Measurements from ENCODE around the gene ARHGAP24. TPM values are rescaled to one million over a fixed set of nuclear protein-coding genes. Genes with fewer than 3 reads are reported as not detected.

The ARHGAP24 gene
- total RNA-seq, 2 donors from 2014 or later = 4.2 to 5.2 TPM

DNA sequence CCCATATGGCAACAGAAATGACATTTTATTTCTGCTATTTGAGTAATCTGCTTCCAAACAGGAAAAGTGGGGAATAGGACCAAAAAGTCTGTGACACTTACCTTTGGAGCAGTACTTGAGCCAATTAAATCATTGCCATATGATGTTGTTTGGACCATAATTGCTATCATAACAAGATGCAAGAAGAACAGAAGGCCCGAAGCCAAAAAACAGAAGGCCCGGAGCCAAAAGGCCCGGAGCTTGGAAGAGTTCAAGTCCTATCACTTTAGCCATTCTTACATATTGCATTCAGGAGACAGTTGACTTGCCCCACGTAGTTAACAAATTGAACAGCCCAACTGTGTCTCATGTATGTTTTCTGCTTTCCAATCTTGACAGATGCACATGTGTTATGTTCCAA is 285.6 kb downstream of the ARHGAP24 start:
- Histone ChIP-seq H3K9me3 (no peaks in the 10 kb centered on the region), H3K27ac (no peak overlapping the region)
- DNase-seq = no peak

DNA sequence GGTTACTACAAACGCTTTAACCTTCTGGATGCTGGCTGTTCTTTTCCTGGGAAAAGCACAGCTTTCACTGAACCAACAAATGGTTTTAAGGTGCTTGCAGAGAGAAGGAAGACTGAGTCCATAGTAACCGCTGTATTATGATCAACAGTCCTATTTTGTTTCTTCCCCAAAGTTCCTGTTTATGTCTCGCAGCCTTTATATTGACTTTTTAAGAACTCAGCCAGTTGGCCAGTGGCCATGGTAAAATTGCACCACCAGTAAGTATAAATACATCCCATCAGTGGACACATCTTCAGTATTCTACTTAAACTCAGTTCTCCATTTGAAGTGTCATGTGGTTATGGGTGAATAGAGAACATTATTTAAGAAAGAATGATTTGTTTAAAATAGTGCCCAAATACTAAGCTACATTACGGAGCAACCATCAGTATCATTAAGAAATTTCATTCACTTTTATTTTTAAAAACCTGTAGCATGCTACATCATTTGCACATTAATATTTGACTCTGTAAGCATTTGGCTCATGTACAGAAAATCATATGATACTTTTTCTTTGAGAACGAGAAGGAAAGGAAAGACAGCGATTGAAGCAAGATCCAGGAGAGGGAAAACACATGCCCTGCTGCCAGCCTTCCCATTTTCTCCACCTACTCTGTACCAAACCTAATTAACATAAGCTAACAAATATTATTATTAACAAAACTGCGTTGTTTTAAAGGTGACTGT is 287.0 kb downstream of the ARHGAP24 start:
- H3K27ac ChIP-seq = peak overlapping the region; percentile 41
- no peak overlapping the region for H3K9ac ChIP-seq (ENCODE audit: low read depth in 2 of 2, low read length in 2 of 2)
- no peaks in the 10 kb centered on the region for H3K27me3 ChIP-seq
- intact Hi-C loops (cut with DNase I) = no loop called here
- H3K9me3 ChIP-seq = no peaks in the 10 kb centered on the region
- no peaks in the 10 kb centered on the region for H3K36me3 ChIP-seq
- DNase-seq = peak; percentile 30
- H3K4me3 ChIP-seq = no peak overlapping the region
- TF ChIP-seq, protein P1, sequence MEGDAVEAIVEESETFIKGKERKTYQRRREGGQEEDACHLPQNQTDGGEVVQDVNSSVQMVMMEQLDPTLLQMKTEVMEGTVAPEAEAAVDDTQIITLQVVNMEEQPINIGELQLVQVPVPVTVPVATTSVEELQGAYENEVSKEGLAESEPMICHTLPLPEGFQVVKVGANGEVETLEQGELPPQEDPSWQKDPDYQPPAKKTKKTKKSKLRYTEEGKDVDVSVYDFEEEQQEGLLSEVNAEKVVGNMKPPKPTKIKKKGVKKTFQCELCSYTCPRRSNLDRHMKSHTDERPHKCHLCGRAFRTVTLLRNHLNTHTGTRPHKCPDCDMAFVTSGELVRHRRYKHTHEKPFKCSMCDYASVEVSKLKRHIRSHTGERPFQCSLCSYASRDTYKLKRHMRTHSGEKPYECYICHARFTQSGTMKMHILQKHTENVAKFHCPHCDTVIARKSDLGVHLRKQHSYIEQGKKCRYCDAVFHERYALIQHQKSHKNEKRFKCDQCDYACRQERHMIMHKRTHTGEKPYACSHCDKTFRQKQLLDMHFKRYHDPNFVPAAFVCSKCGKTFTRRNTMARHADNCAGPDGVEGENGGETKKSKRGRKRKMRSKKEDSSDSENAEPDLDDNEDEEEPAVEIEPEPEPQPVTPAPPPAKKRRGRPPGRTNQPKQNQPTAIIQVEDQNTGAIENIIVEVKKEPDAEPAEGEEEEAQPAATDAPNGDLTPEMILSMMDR (IDR thresholded peaks at IDR 0.05) = no peak
- H3K4me1 ChIP-seq = no peaks in the 10 kb centered on the region

More for the DNA sequence above, 285.6 kb downstream of the ARHGAP24 start:
- no peaks in the 10 kb centered on the region for H3K4me1 ChIP-seq
- no peaks in the 10 kb centered on the region for H3K36me3 ChIP-seq
- no peak overlapping the region for H3K4me3 ChIP-seq
- H3K9ac ChIP-seq (ENCODE audit: low read depth in 2 of 2, low read length in 2 of 2) = no peak overlapping the region
- H3K27me3 ChIP-seq = no peaks in the 10 kb centered on the region
- intact Hi-C loops (cut with DNase I) = no loop called here
- TF ChIP-seq, protein P1 (IDR thresholded peaks at IDR 0.05) = no peak

- intact Hi-C loops (cut with DNase I) = no loop called here
- no peak overlapping the region for H3K9ac ChIP-seq (ENCODE audit: low read depth in 2 of 2, low read length in 2 of 2)
These were observed 287.6 kb downstream of the ARHGAP24 start for GRCh38 chr4:85762529-85762871.

GRCh38 chr4:85763202-85763601 is 288.3 kb downstream of the ARHGAP24 start:
- Histone ChIP-seq H3K4me1 (no peaks in the 10 kb centered on the region), H3K27ac (peak overlapping the region; percentile 41), H3K9me3 (no peaks in the 10 kb centered on the region), H3K36me3 (no peaks in the 10 kb centered on the region), H3K9ac (ENCODE audit: low read depth in 2 of 2, low read length in 2 of 2) (no peak overlapping the region), H3K4me3 (no peak overlapping the region), H3K27me3 (no peaks in the 10 kb centered on the region)
- no peak for DNase-seq
- intact Hi-C loops (cut with DNase I) = no loop called here
- TF ChIP-seq, protein P1 (IDR thresholded peaks at IDR 0.05) = no peak

More at GRCh38 chr4:85762529-85762871, 287.6 kb downstream of the ARHGAP24 start:
- H3K4me3 ChIP-seq = no peak overlapping the region
- H3K27ac ChIP-seq = peak overlapping the region; percentile 41
- H3K9me3 ChIP-seq = no peaks in the 10 kb centered on the region
- H3K36me3 ChIP-seq = no peaks in the 10 kb centered on the region
- no peaks in the 10 kb centered on the region for H3K27me3 ChIP-seq
- no peaks in the 10 kb centered on the region for H3K4me1 ChIP-seq
- DNase-seq = no peak
- TF ChIP-seq, protein P1 (IDR thresholded peaks at IDR 0.05) = no peak

DNA sequence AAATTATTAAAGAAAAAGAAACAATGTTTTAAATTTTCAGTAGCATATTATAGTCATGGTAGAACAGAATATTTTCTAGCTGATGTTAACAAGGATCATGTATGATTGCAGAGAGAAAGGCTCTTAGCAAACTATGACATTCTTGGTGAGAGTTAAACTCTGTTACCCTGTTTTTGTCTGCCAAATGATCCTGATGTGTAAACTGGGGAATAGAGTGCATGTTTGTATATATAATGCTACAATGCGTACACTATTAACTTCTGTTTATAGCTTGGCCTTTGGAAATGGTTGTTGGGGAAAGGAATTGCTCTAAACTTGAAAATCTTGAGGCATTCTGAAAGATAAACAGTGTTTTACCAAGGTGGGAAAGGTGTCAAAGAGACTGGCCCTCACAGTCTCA is 292.7 kb downstream of the ARHGAP24 start:
- intact Hi-C loops (cut with DNase I) = no loop called here
- H3K4me3 ChIP-seq = no peak overlapping the region
- H3K27me3 ChIP-seq = no peaks in the 10 kb centered on the region
- no peaks in the 10 kb centered on the region for H3K36me3 ChIP-seq
- H3K9ac ChIP-seq (ENCODE audit: low read depth in 2 of 2, low read length in 2 of 2) = no peak overlapping the region
- TF ChIP-seq, protein P1 (IDR thresholded peaks at IDR 0.05) = no peak
- H3K9me3 ChIP-seq = no peaks in the 10 kb centered on the region
- H3K4me1 ChIP-seq = no peaks in the 10 kb centered on the region
- no peak for DNase-seq
- no peak overlapping the region for H3K27ac ChIP-seq

All from colonic mucosa (tissue), 4 donors.